Calu3 (cell line): ENCODE data around the gene FYB1. TPM values are rescaled to one million over a fixed set of nuclear protein-coding genes. Genes with fewer than 3 reads are reported as not detected.
"Not testable (repeated sequence)": the region's sequence is repeated elsewhere in the genome, so short reads cannot be mapped to it uniquely, and the experiment has no call there.

Experiments
- BruUV-seq: library from RNA; stranded (reverse); fragments of 400-500 nt; replicated peaks from 2 replicates; lab custom pipeline; 2021; lab: Mats Ljungman, UMichigan
- CTCF ChIA-PET: fragments of 300-600 bp; sonication (Branson Sonifier 250); formaldehyde crosslinking; loops from one replicate; lab custom pipeline; 2022; ENCODE audit warnings: antibody characterized with exemption; lab: Charles Lee
- DNase-seq: peaks from one replicate; pipeline ENCODE4 v3.0.0; 2022
- H3K27ac Mint-ChIP-seq: one replicate; pipeline ENCODE4 v1.8.0; 2022; ENCODE audit warnings: mixed read lengths; ENCODE audit not compliant: unreplicated experiment
- H3K27me3 Mint-ChIP-seq: one replicate; pipeline ENCODE4 v1.8.0; 2022; ENCODE audit warnings: mixed read lengths; ENCODE audit not compliant: unreplicated experiment
- H3K36me3 Mint-ChIP-seq: one replicate; pipeline ENCODE4 v1.8.0; 2022; ENCODE audit warnings: mild to moderate bottlenecking, moderate library complexity, mixed read lengths; ENCODE audit not compliant: insufficient read depth, unreplicated experiment
- H3K4me1 Mint-ChIP-seq: one replicate; pipeline ENCODE4 v1.8.0; 2022; ENCODE audit warnings: mild to moderate bottlenecking, low read depth, mixed read lengths; ENCODE audit not compliant: unreplicated experiment
- H3K4me3 Mint-ChIP-seq: one replicate; pipeline ENCODE4 v1.8.0; 2022; ENCODE audit warnings: mild to moderate bottlenecking, low read depth, moderate library complexity, mixed read lengths; ENCODE audit not compliant: unreplicated experiment
- H3K9me3 Mint-ChIP-seq: one replicate; pipeline ENCODE4 v1.8.0; 2022; ENCODE audit warnings: low read depth, mixed read lengths; ENCODE audit not compliant: unreplicated experiment
- CTCF ChIP-seq: fragments of 200-600 bp; IDR thresholded peaks from one replicate; pipeline ENCODE4 v1.8.0; 2022; ENCODE audit warnings: antibody characterized with exemption; ENCODE audit not compliant: unreplicated experiment
- intact Hi-C: fragments of 100-400 bp; cut with micrococcal nuclease; formaldehyde crosslinking; loops from one replicate; pipeline ENCODE4 v1.10.0; 2022; ENCODE audit not compliant: unreplicated experiment
- total RNA-seq: library from RNA; stranded (reverse); gene quantifications from 2 replicates; pipeline ENCODE4 v1.2.3, GENCODE V29; 2022

Gene FYB1
- total RNA-seq, 1 experiment from 2014 or later = 42.8 TPM

GRCh38 chr5:39224196-39224761 is 4.9 kb upstream of the FYB1 start:
- DNase-seq = peak; percentile 69
- Mint-ChIP-seq H3K36me3 (peaks cover 10% of the 10 kb centered on the region), H3K9me3 (no peaks in the 10 kb centered on the region), H3K27ac (peak overlapping the region; percentile 19), H3K4me1 (peaks cover 36% of the 10 kb centered on the region), H3K4me3 (peak overlapping the region; percentile 12), H3K27me3 (no peaks in the 10 kb centered on the region)
- intact Hi-C loops = no loop called here
- no TSS peak for BruUV-seq
- no peak for TF ChIP-seq CTCF
- CTCF ChIA-PET = interaction anchor here (0.6 to 1.3 kb wide), 3 partner anchors 59 to 1432 kb away, joined by 3 to 9 read pairs (median 3); no protein-coding TSS in a partner anchor

- DNase-seq = no peak
- Mint-ChIP-seq H3K27me3 (no peaks in the 10 kb centered on the region), H3K4me3 (no peak overlapping the region), H3K4me1 (peaks cover 42% of the 10 kb centered on the region), H3K9me3 (no peaks in the 10 kb centered on the region), H3K27ac (peak overlapping the region; percentile 19), H3K36me3 (peaks cover 15% of the 10 kb centered on the region)
- intact Hi-C loops = no loop called here
- BruUV-seq = no TSS peak
- TF ChIP-seq CTCF = no peak
- CTCF ChIA-PET = interaction anchor here (1.3 kb wide), 1 partner anchor 60 kb away, joined by 9 read pairs; no protein-coding TSS in a partner anchor
These were observed 4.3 kb upstream of the FYB1 start for GRCh38 chr5:39223565-39224156.

- BruUV-seq, H3K4me3 Mint-ChIP-seq, H3K9me3 Mint-ChIP-seq, CTCF ChIA-PET, DNase-seq, H3K27me3 Mint-ChIP-seq, intact Hi-C loops: not testable (repeated sequence)
- Mint-ChIP-seq H3K36me3 (peaks cover 20% of the 10 kb centered on the region), H3K27ac (peak overlapping the region; percentile 43), H3K4me1 (peaks cover 50% of the 10 kb centered on the region)
These were observed 2.3 kb upstream of the FYB1 start for GRCh38 chr5:39221671-39222070.

- H3K4me1 Mint-ChIP-seq = peaks cover 50% of the 10 kb centered on the region
- H3K36me3 Mint-ChIP-seq = peaks cover 20% of the 10 kb centered on the region
- DNase-seq = no peak
- H3K4me3 Mint-ChIP-seq = no peak overlapping the region
- no peak for TF ChIP-seq CTCF
- intact Hi-C loops = no loop called here
- H3K27ac Mint-ChIP-seq = no peak overlapping the region
- no peaks in the 10 kb centered on the region for H3K27me3 Mint-ChIP-seq
- CTCF ChIA-PET = interaction anchor here (1.3 to 4.6 kb wide), 2 partner anchors 11 to 63 kb away, joined by 3 to 56 read pairs; no protein-coding TSS in a partner anchor
- no TSS peak for BruUV-seq
- no peaks in the 10 kb centered on the region for H3K9me3 Mint-ChIP-seq
These were observed 1.1 kb upstream of the FYB1 start for GRCh38 chr5:39220280-39221030.
